GM12872 (cell line): ENCODE measurements around the gene SCAF4.

Experiments used
- CTCF ChIP-seq: IDR thresholded peaks from 3 replicates; pipeline ENCODE4 v1.5.1; 2011; ENCODE audit warnings: low read depth, mild to moderate bottlenecking, low read length, moderate library complexity; ENCODE audit not compliant: insufficient read depth

SCAF4 gene

GRCh38 chr21:31708541-31708940, 23.4 kb downstream of the SCAF4 start:
- TF ChIP-seq CTCF: no peak

- TF ChIP-seq CTCF: no peak
Measured at GRCh38 chr21:31707499-31707898, 24.4 kb downstream of the SCAF4 start.

GRCh38 chr21:31706562-31706961, 25.4 kb downstream of the SCAF4 start:
- TF ChIP-seq CTCF: no peak

- no peak for TF ChIP-seq CTCF
Measured at GRCh38 chr21:31700040-31700439, 31.9 kb downstream of the SCAF4 start.

GRCh38 chr21:31698461-31698860, 33.5 kb downstream of the SCAF4 start:
- TF ChIP-seq CTCF: no peak

GRCh38 chr21:31696424-31696823, 35.5 kb downstream of the SCAF4 start:
- TF ChIP-seq CTCF: no peak

- no peak for TF ChIP-seq CTCF
Measured at GRCh38 chr21:31693222-31693621, 38.7 kb downstream of the SCAF4 start.
